Measurements from ENCODE around the gene NCR1. TPM values are rescaled to one million over a fixed set of nuclear protein-coding genes. Genes with fewer than 3 reads are reported as not detected.

NCR1 gene
- total and polyA plus RNA-seq, 4 donors: 0.30 to 2.5 (median 1.1) TPM

DNA sequence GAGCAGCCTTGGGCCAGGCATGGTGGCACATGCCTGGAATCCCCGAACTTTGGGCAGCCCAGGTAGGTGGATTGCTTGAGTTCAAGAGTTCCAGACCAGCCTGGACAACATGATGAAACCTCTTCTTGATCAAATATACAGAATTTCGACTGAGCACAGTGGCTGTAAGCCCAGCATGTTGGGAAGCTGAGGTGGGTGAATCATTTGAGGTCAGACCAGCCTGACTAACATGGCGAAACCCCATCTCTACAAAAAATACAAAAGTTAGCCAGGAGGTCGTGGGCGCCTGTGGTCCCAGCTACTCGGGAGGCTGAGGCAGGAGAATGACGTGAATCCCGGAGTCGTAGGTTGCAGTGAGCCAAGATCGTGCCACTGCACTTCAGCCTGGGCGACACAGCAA is 49.4 kb downstream of the NCR1 start:
- H3K4me1 ChIP-seq (ENCODE audit: control insufficient read depth in 5 of 5, insufficient read depth in 5 of 5, low read length in 5 of 5): peaks cover 0 to 1% (median 0%) of the 10 kb centered on the region in 5 donors
- DNase-seq: no peak
- 87 to 88% methylated on average over 11 of the region's 11 CpGs for WGBS, 2 donors
- no peaks in the 10 kb centered on the region for H3K36me3 ChIP-seq (ENCODE audit: control insufficient read depth in 4 of 4, insufficient read depth in 4 of 4, low read length in 4 of 4)
- H3K27ac ChIP-seq (ENCODE audit: low read depth in 1 of 2, low read length in 1 of 2): no peak overlapping the region
- H3K9ac ChIP-seq (ENCODE audit: insufficient read depth in 1 of 2, low read length in 2 of 2): no peak overlapping the region
- H3K9me3 ChIP-seq (ENCODE audit: control insufficient read depth in 4 of 4, insufficient read depth in 3 of 4, low read length in 3 of 4): peaks cover 0 to 5% (median 0%) of the 10 kb centered on the region in 4 donors
- H3K27me3 ChIP-seq (ENCODE audit: control insufficient read depth in 3 of 3, insufficient read depth in 3 of 3, low read length in 2 of 3): no peaks in the 10 kb centered on the region
- H3K4me3 ChIP-seq: no peak overlapping the region
- no peak for TF ChIP-seq CTCF (IDR thresholded peaks at IDR 0.05; ENCODE audit: control extremely low read depth, extremely low read depth)
- ATAC-seq (ENCODE audit: insufficient read depth, low FRiP score): no peak

DNA sequence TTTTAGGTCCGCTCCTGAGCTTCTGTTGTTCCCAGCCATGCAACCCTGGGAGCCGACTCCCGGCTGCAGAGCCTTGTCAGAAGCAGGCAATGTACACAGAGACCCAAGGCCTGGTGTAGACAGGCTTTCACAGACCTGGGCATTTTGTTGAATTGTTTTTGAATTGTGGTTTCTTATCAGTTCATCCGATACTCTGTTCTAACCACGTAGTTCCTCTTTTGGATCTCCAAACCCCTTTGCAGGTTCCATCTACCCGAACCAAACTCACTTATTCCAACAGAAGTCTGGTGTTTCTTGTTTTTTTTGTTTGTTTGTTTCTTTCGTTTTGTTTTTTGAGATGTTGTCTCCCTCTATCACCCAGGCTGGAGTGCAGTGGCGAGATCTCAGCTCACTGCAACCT is 53.9 kb downstream of the NCR1 start:
- Histone ChIP-seq H3K9me3 (ENCODE audit: control insufficient read depth in 4 of 4, insufficient read depth in 3 of 4, low read length in 3 of 4) (peaks cover 0 to 5% (median 0%) of the 10 kb centered on the region in 4 donors), H3K4me3 (no peak overlapping the region), H3K36me3 (ENCODE audit: control insufficient read depth in 4 of 4, insufficient read depth in 4 of 4, low read length in 4 of 4) (no peaks in the 10 kb centered on the region), H3K27ac (ENCODE audit: low read depth in 1 of 2, low read length in 1 of 2) (no peak overlapping the region), H3K9ac (ENCODE audit: insufficient read depth in 1 of 2, low read length in 2 of 2) (no peak overlapping the region), H3K4me1 (ENCODE audit: control insufficient read depth in 5 of 5, insufficient read depth in 5 of 5, low read length in 5 of 5) (no peaks in the 10 kb centered on the region), H3K27me3 (ENCODE audit: control insufficient read depth in 3 of 3, insufficient read depth in 3 of 3, low read length in 2 of 3) (no peaks in the 10 kb centered on the region)
- no peak for TF ChIP-seq CTCF (IDR thresholded peaks at IDR 0.05; ENCODE audit: control extremely low read depth, extremely low read depth)
- no peak for ATAC-seq (ENCODE audit: insufficient read depth, low FRiP score)
- 27 to 49% methylated on average over 8 of the region's 8 CpGs for WGBS, 2 donors
- no peak for DNase-seq

Small RNA genes within 50 kb of the gene (small RNA-seq; reads per million reads assigned to genes)
- not detected for gene AC011476.8 (ENCODE audit: low replicate concordance)
- not detected for gene RNU6-222P (ENCODE audit: low replicate concordance)

Other genes starting within 250 kb of the NCR1 start
- gene LILRB4, start 243.2 kb upstream of the NCR1 start, total RNA-seq: 10 to 100 TPM in 1 of 2 donors, 1 to 10 TPM in 1; 8.0 to 29.3 TPM
- 100 to 1,000 TPM in 1 of 2 donors, 1 to 10 TPM in 1; 8.7 to 153 TPM for gene LILRB4, start 243.2 kb upstream of the NCR1 start, polyA plus RNA-seq
- gene KIR3DL3, start 181.7 kb upstream of the NCR1 start, total RNA-seq: not detected
- not detected for gene KIR3DL3, start 181.7 kb upstream of the NCR1 start, polyA plus RNA-seq
- gene KIR2DL3, start 167.6 kb upstream of the NCR1 start, total RNA-seq: under 1 TPM in 1 of 2 donors, not detected in 1; 0.15 TPM
- under 1 TPM; 0.11 to 0.14 TPM for gene KIR2DL3, start 167.6 kb upstream of the NCR1 start, polyA plus RNA-seq
- under 1 TPM in 1 of 2 donors, not detected in 1; 0.46 TPM for gene KIR2DL1, start 136.4 kb upstream of the NCR1 start, total RNA-seq
- under 1 TPM; 0.14 to 0.16 TPM for gene KIR2DL1, start 136.4 kb upstream of the NCR1 start, polyA plus RNA-seq
- gene KIR2DL4, start 102.5 kb upstream of the NCR1 start, total RNA-seq: under 1 TPM in 1 of 2 donors, not detected in 1; 0.77 TPM
- gene KIR2DL4, start 102.5 kb upstream of the NCR1 start, polyA plus RNA-seq: under 1 TPM; 0.10 to 0.63 TPM
- gene KIR3DL1, start 89.7 kb upstream of the NCR1 start, total RNA-seq: under 1 TPM in 1 of 2 donors, not detected in 1; 0.64 TPM
- gene KIR3DL1, start 89.7 kb upstream of the NCR1 start, polyA plus RNA-seq: under 1 TPM; 0.16 to 0.18 TPM
- under 1 TPM in 1 of 2 donors, not detected in 1; 0.28 TPM for gene KIR2DS4, start 73.5 kb upstream of the NCR1 start, total RNA-seq
- gene KIR2DS4, start 73.5 kb upstream of the NCR1 start, polyA plus RNA-seq: under 1 TPM; 0.06 to 0.31 TPM
- gene KIR3DL2, start 55.7 kb upstream of the NCR1 start, total RNA-seq: under 1 TPM in 1 of 2 donors, not detected in 1; 0.09 TPM
- gene KIR3DL2, start 55.7 kb upstream of the NCR1 start, polyA plus RNA-seq: under 1 TPM in 1 of 2 donors, not detected in 1; 0.24 TPM
- 10 to 100 TPM; 11.3 to 12.6 TPM for gene FCAR, start 31.9 kb upstream of the NCR1 start, total RNA-seq
- 10 to 100 TPM in 1 of 2 donors, under 1 TPM in 1; 0.35 to 57.5 TPM for gene FCAR, start 31.9 kb upstream of the NCR1 start, polyA plus RNA-seq
- gene NLRP7, start 41.4 kb downstream of the NCR1 start, total RNA-seq: not detected
- gene NLRP7, start 41.4 kb downstream of the NCR1 start, polyA plus RNA-seq: under 1 TPM in 1 of 2 donors, not detected in 1; 0.06 TPM
- gene NLRP2, start 60.2 kb downstream of the NCR1 start, total RNA-seq: 10 to 100 TPM; 10.5 to 41.6 TPM
- gene NLRP2, start 60.2 kb downstream of the NCR1 start, polyA plus RNA-seq: 10 to 100 TPM in 1 of 2 donors, 1 to 10 TPM in 1; 7.7 to 13.5 TPM
- gene GP6, start 132.1 kb downstream of the NCR1 start, total RNA-seq: under 1 TPM; 0.28 to 0.52 TPM
- gene GP6, start 132.1 kb downstream of the NCR1 start, polyA plus RNA-seq: 1 to 10 TPM in 1 of 2 donors, under 1 TPM in 1; 0.28 to 1.5 TPM
- gene RDH13, start 157.0 kb downstream of the NCR1 start, total RNA-seq: 10 to 100 TPM; 17.5 to 30.5 TPM
- 10 to 100 TPM in 1 of 2 donors, 1 to 10 TPM in 1; 9.2 to 19.7 TPM for gene RDH13, start 157.0 kb downstream of the NCR1 start, polyA plus RNA-seq
- gene EPS8L1, start 169.7 kb downstream of the NCR1 start, total RNA-seq: 10 to 100 TPM; 19.5 to 49.0 TPM
- 10 to 100 TPM; 24.6 to 61.8 TPM for gene EPS8L1, start 169.7 kb downstream of the NCR1 start, polyA plus RNA-seq
- gene PPP1R12C, start 211.5 kb downstream of the NCR1 start, total RNA-seq: 100 to 1,000 TPM in 1 of 2 donors, 10 to 100 TPM in 1; 47.4 to 163 TPM
- gene PPP1R12C, start 211.5 kb downstream of the NCR1 start, polyA plus RNA-seq: 100 to 1,000 TPM; 108 to 114 TPM
- 1 to 10 TPM; 1.5 to 4.1 TPM for gene TNNT1, start 243.1 kb downstream of the NCR1 start, total RNA-seq
- gene TNNT1, start 243.1 kb downstream of the NCR1 start, polyA plus RNA-seq: 1 to 10 TPM; 1.2 to 5.2 TPM